ENCODE results near the gene ARHGAP26. TPM values are rescaled to one million over a fixed set of nuclear protein-coding genes. Genes with fewer than 3 reads are reported as not detected.
A peak's percentile ranks its signal among the peaks of the same experiment; 100 is the strongest.

Gene ARHGAP26
- total RNA-seq, 1 donor from 2014 or later: 20.1 TPM

GRCh38 chr5:143129910-143130612, 359.9 kb downstream of the ARHGAP26 start:
- no peak overlapping the region for H3K4me3 Mint-ChIP-seq (ENCODE audit: unreplicated experiment)
- TF ChIP-seq, protein P1, sequence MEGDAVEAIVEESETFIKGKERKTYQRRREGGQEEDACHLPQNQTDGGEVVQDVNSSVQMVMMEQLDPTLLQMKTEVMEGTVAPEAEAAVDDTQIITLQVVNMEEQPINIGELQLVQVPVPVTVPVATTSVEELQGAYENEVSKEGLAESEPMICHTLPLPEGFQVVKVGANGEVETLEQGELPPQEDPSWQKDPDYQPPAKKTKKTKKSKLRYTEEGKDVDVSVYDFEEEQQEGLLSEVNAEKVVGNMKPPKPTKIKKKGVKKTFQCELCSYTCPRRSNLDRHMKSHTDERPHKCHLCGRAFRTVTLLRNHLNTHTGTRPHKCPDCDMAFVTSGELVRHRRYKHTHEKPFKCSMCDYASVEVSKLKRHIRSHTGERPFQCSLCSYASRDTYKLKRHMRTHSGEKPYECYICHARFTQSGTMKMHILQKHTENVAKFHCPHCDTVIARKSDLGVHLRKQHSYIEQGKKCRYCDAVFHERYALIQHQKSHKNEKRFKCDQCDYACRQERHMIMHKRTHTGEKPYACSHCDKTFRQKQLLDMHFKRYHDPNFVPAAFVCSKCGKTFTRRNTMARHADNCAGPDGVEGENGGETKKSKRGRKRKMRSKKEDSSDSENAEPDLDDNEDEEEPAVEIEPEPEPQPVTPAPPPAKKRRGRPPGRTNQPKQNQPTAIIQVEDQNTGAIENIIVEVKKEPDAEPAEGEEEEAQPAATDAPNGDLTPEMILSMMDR (IDR thresholded peaks at IDR 0.05; ENCODE audit: partially characterized antibody, unreplicated experiment): no peak
- no peak overlapping the region for H3K27ac Mint-ChIP-seq (ENCODE audit: unreplicated experiment)
- H3K9me3 Mint-ChIP-seq (ENCODE audit: unreplicated experiment): peaks cover 2% of the 10 kb centered on the region
- DNase-seq: no peak
- no peaks in the 10 kb centered on the region for H3K27me3 Mint-ChIP-seq (ENCODE audit: unreplicated experiment)
- no peaks in the 10 kb centered on the region for H3K36me3 Mint-ChIP-seq (ENCODE audit: unreplicated experiment)
- peaks cover 25% of the 10 kb centered on the region for H3K4me1 Mint-ChIP-seq (ENCODE audit: low read depth, unreplicated experiment)

DNA sequence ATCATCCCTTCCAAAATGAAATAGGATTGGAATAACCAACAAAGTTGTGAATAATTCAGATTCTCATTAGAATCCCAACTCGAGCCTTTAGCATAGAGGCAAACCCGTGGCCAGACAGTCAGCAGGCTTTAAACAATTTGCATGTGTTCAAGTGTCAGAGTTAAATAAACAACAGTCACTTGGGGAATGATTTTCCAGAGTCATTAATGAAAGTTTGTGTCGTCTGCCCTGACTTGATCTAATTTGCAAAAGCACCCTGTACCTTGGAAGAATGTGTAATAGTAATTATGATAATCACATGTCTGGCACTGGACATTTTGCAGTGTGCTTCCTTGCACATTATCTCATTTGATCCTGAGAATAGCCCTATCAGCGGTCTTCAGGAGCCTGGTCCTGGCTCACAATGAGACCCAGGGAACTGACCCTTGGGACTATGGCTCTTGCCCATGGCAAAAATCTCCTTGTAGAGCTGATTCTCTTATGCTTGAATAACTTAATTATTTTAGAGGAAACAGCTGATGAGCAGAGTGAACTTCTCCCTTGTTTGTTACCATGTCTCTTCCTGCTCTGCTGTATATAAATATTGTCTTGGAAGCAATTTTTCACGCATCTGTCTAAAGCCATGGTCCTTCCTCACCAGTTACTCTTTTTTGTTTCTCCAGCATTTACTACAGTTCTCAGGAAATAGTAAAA, 360.6 kb downstream of the ARHGAP26 start:
- peaks cover 2% of the 10 kb centered on the region for H3K9me3 Mint-ChIP-seq (ENCODE audit: unreplicated experiment)
- DNase-seq: no peak
- no peak overlapping the region for H3K4me3 Mint-ChIP-seq (ENCODE audit: unreplicated experiment)
- H3K27ac Mint-ChIP-seq (ENCODE audit: unreplicated experiment): peak overlapping the region; percentile 7
- H3K4me1 Mint-ChIP-seq (ENCODE audit: low read depth, unreplicated experiment): peaks cover 25% of the 10 kb centered on the region
- no peaks in the 10 kb centered on the region for H3K27me3 Mint-ChIP-seq (ENCODE audit: unreplicated experiment)
- TF ChIP-seq, protein P1 (IDR thresholded peaks at IDR 0.05; ENCODE audit: partially characterized antibody, unreplicated experiment): no peak
- H3K36me3 Mint-ChIP-seq (ENCODE audit: unreplicated experiment): no peaks in the 10 kb centered on the region

DNA sequence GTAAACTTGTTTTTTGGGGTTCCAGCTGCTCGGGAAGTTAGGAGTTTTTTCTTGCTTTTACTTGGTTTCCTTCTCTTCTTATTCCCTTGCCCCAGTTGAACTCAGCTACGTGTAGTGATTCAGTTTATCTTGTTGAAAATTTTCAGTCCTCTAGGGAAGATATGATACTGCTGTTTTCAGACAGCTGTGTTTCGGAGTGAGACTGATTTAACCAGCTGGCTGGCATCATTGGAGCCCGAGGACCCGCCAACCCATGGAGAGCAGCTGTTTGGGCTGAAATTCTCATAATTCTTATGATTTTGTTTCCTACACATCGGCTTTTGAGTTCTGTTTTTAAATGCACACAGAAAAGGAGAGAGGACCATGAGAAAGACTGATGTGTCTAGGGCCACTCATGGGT, 361.8 kb downstream of the ARHGAP26 start:
- no peak overlapping the region for H3K4me3 Mint-ChIP-seq (ENCODE audit: unreplicated experiment)
- TF ChIP-seq, protein P1 (IDR thresholded peaks at IDR 0.05; ENCODE audit: partially characterized antibody, unreplicated experiment): no peak

GRCh38 chr5:143132739-143133138, 362.6 kb downstream of the ARHGAP26 start:
- H3K4me1 Mint-ChIP-seq (ENCODE audit: low read depth, unreplicated experiment): peaks cover 29% of the 10 kb centered on the region
- H3K9me3 Mint-ChIP-seq (ENCODE audit: unreplicated experiment): peaks cover 2% of the 10 kb centered on the region
- H3K36me3 Mint-ChIP-seq (ENCODE audit: unreplicated experiment): no peaks in the 10 kb centered on the region
- H3K27ac Mint-ChIP-seq (ENCODE audit: unreplicated experiment): no peak overlapping the region
- DNase-seq: no peak
- H3K4me3 Mint-ChIP-seq (ENCODE audit: unreplicated experiment): no peak overlapping the region
- TF ChIP-seq, protein P1 (IDR thresholded peaks at IDR 0.05; ENCODE audit: partially characterized antibody, unreplicated experiment): no peak
- H3K27me3 Mint-ChIP-seq (ENCODE audit: unreplicated experiment): no peaks in the 10 kb centered on the region

More for the DNA sequence above, 361.8 kb downstream of the ARHGAP26 start:
- peaks cover 2% of the 10 kb centered on the region for H3K9me3 Mint-ChIP-seq (ENCODE audit: unreplicated experiment)
- H3K27ac Mint-ChIP-seq (ENCODE audit: unreplicated experiment): no peak overlapping the region
- no peaks in the 10 kb centered on the region for H3K27me3 Mint-ChIP-seq (ENCODE audit: unreplicated experiment)
- H3K4me1 Mint-ChIP-seq (ENCODE audit: low read depth, unreplicated experiment): peaks cover 29% of the 10 kb centered on the region
- no peaks in the 10 kb centered on the region for H3K36me3 Mint-ChIP-seq (ENCODE audit: unreplicated experiment)
- no peak for DNase-seq

GRCh38 chr5:143133721-143134120, 363.5 kb downstream of the ARHGAP26 start:
- Mint-ChIP-seq H3K27ac (ENCODE audit: unreplicated experiment) (no peak overlapping the region), H3K27me3 (ENCODE audit: unreplicated experiment) (no peaks in the 10 kb centered on the region)

More at GRCh38 chr5:143133721-143134120, 363.5 kb downstream of the ARHGAP26 start:
- H3K9me3 Mint-ChIP-seq (ENCODE audit: unreplicated experiment): peaks cover 2% of the 10 kb centered on the region
- H3K36me3 Mint-ChIP-seq (ENCODE audit: unreplicated experiment): no peaks in the 10 kb centered on the region
- no peak overlapping the region for H3K4me3 Mint-ChIP-seq (ENCODE audit: unreplicated experiment)
- H3K4me1 Mint-ChIP-seq (ENCODE audit: low read depth, unreplicated experiment): peaks cover 28% of the 10 kb centered on the region
- TF ChIP-seq, protein P1 (IDR thresholded peaks at IDR 0.05; ENCODE audit: partially characterized antibody, unreplicated experiment): no peak
- no peak for DNase-seq

All from glutamatergic neuron (in vitro differentiated cells).